HG03064 (cell line): ENCODE results near the gene KRCC1.
"Not testable (repeated sequence)": the region's sequence is repeated elsewhere in the genome, so short reads cannot be mapped to it uniquely, and the experiment has no call there.

Experiments used
- ATAC-seq: cut with Tn5 transposase; IDR thresholded peaks from one replicate; pipeline ENCODE4 v1.9.1; 2021; ENCODE audit warnings: low read depth; ENCODE audit not compliant: unreplicated experiment

Gene KRCC1

DNA sequence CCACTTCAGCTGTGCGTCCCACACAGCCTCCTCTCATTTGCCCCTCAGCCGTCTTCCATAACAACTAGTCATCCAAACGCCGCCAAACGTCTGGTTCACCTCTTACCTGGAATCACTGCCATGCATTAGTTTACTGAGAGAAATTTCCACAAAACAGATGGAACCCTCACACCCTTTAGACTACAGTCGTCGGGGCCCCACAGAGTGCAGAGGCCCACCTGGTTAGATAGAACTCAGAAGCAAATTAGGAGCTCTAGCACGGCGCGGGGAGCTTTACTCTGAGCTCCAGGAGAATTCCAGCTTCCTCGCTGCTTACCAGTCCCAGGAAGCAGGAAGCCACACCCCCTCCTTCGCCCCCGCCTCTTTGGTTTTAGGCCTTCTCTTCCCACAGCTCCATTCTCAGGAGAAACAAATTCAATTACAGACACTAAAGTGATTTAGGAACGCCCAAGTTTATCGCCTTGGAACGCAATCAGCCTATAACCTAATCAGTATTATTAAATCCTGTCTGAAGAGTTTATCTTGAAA is 48.6 kb downstream of the KRCC1 start:
- no peak for ATAC-seq

GRCh38 chr2:88005776-88006175 is 49.8 kb downstream of the KRCC1 start:
- ATAC-seq: no peak

DNA sequence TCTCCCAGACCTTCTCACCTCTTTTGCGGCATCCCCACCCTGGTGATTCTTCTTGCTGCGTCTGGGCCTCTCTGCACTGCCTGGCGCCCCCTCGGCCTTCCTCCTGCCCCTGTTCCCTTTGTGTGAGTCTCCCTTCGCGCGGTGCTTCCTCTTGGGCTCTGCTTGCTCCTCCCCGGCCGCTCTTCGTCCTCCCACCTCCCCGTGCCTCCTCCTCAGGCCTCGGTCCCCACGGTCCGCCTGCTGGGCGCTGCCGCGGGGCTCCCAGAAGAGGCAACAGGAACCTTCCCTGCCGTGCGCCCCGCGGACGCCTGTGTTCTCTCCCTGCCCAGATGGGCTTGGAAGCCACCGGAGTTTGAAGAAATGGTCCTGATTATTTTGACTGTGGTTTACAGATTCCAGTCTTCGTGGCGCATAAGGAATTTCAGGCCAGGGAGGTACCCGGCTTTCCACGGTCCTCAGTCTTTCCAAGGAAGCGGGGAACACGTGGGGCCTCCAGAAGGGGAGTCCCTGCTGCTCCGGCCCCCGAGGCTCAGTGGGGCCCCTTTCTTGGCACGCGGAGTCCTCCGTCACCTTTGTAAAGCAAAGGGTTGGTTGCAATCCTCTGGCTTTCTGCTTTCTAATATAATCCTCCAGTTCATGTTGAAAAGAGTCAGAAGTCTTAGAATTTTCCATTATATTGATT is 52.4 kb downstream of the KRCC1 start:
- ATAC-seq: no peak

DNA sequence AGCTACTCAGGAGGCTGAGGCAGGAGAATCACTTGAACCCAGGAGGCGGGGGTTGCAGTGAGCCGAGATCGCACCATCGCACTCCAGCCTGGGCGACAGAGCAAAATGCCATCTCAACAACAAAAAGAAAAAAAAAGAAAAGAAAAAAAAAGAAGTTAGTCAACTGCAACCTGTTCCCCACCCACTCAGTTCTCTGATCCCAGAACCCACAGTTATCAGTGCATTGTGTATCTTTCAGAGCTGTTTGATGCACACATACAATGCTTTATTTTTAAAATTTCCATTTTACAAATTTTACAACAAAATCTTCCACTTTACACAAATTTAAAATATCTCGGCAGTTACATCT is 53.2 kb downstream of the KRCC1 start:
- ATAC-seq: no peak

GRCh38 chr2:88000474-88000873 is 55.1 kb downstream of the KRCC1 start:
- ATAC-seq: not testable (repeated sequence)

DNA sequence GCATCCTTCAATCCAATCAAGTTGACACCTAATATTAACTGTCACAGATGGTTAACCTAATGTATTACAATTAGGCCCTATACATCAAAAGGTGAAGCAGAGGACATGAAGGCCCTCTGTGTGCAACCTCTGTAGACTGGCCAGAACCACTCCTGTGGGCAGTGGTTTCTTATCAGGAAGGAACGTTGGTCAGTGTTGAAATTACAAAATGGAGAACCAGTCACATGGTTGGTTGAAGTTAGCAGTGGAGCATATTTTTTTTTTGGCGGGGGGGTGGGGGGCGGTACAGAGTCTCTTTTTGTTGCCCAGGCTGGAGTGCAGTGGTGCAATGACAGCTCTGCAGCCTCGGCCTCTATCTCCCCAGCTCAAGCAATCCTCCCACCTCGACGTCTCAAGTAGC is 59.0 kb downstream of the KRCC1 start:
- no peak for ATAC-seq

DNA sequence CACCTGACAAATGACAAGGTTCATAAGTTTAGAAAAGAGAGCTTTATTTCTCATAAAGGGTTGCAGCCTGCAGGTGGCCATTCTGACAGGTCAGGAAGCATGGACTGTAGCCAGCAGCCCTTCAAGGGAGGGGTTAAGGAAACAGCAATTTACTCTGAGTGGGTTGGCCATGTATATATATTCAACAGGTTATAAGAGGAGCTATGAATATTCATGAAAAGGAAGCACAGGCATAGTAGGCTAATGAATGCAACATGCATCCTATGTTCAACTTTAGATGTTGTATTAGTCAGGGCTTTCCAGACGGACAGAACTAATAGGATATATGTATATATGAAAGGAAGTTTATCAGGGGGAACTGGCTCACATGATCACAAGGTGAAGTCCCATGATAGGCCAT is 59.8 kb downstream of the KRCC1 start:
- no peak for ATAC-seq

- not testable (repeated sequence) for ATAC-seq
Measured at GRCh38 chr2:87994304-87994850, 61.2 kb downstream of the KRCC1 start.

DNA sequence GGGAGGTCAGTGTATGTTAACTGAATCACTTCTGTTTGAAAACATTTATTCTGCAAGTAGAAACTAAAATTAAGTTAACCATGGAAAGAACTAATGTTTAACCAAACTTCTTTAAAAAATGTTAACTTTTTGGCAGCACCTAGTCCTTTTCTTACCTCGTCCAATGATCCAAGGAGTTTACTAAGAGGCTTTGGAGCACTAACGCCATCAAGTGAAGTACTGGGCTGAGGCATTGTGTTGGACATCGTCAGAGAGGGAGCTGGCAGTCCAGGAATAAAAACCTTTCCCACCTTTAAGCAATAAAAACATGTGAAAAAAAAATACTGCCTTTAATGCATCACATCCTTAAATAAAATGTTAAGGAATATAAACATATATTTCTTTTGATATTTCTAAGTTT is 63.0 kb downstream of the KRCC1 start:
- ATAC-seq: not testable (repeated sequence)

DNA sequence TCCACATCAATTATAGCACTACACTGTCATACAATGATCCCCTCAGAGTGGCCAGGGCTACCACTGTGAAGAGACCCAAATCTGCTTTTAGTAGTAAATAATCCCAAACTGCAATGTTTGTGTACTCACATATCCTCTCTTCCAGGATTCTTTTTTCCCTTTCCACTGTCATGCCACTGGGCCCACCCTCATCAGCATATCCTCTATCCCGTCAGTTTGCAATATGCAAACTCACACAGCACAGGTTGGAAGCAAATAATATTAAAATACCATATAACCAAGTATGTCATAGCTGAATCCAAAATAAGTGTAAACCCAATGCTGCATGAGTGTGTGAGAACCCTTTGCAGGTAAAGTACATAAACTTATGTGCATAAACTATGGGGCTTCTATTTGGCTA is 68.1 kb downstream of the KRCC1 start:
- ATAC-seq: not testable (repeated sequence)

GRCh38 chr2:87985902-87986301 is 69.7 kb downstream of the KRCC1 start:
- ATAC-seq: not testable (repeated sequence)

GRCh38 chr2:87981182-87981581 is 74.4 kb downstream of the KRCC1 start:
- ATAC-seq: not testable (repeated sequence)
